H1 (cell line): ENCODE data around the gene AGAP1. TPM values are rescaled to one million over a fixed set of nuclear protein-coding genes. Genes with fewer than 3 reads are reported as not detected.

ENCODE experiments used
- CTCF ChIA-PET: fragments of 300-600 bp; sonication (Branson Sonifier 250); formaldehyde crosslinking; loops from one replicate; lab custom pipeline; 2021; ENCODE audit not compliant: partially characterized antibody; lab: Charles Lee
- POLR2A ChIA-PET: fragments of 300-600 bp; sonication (Branson Sonifier 250); formaldehyde crosslinking; loops from one replicate; lab custom pipeline; 2021; ENCODE audit warnings: inconsistent platforms; ENCODE audit not compliant: partially characterized antibody; lab: Charles Lee
- DNase-seq, 2 experiments: peaks; one replicate each; pipeline versions ENCODE4 v3.0.0 to v3.0.0-alpha.2; 2010 to 2022; ENCODE audit warnings: low spot score in 2 of 2, low read depth in 1 of 2, mixed read lengths in 1 of 2
- FAIRE-seq: peaks from 2 replicates; lab custom pipeline; 2011; peaks lifted over from hg19 to GRCh38; lab: Jason Lieb, UNC
- H2AFZ ChIP-seq: 2 replicates; pipeline ENCODE4 v1.8.1; 2012; ENCODE audit warnings: low read length, inconsistent platforms
- H2AK5ac ChIP-seq: 2 replicates; pipeline ENCODE4 v1.6.1; 2013; ENCODE audit warnings: low read depth, low read length
- H2BK120ac ChIP-seq: replicated peaks from 2 replicates; pipeline ENCODE3; 2013; ENCODE audit warnings: low read depth, low read length, inconsistent platforms
- H2BK12ac ChIP-seq: 2 replicates; pipeline ENCODE4 v1.6.1; 2013; ENCODE audit warnings: low read depth, low read length
- H2BK15ac ChIP-seq: 2 replicates; pipeline ENCODE4 v1.6.1; 2013; ENCODE audit warnings: low read length
- H2BK20ac ChIP-seq: 2 replicates; pipeline ENCODE4 v1.6.1; 2013; ENCODE audit warnings: low read length
- H2BK5ac ChIP-seq: 2 replicates; pipeline ENCODE4 v1.6.1; 2013; ENCODE audit warnings: low read depth, low read length
- H3K14ac ChIP-seq: 2 replicates; pipeline ENCODE4 v1.6.1; 2013; ENCODE audit warnings: inconsistent platforms; ENCODE audit not compliant: insufficient read length
- H3K18ac ChIP-seq: 2 replicates; pipeline ENCODE4 v1.6.1; 2013; ENCODE audit warnings: low read length; ENCODE audit errors: extremely low read depth
- H3K23ac ChIP-seq: 2 replicates; pipeline ENCODE4 v1.6.1; 2013; ENCODE audit warnings: inconsistent platforms; ENCODE audit not compliant: insufficient read length
- H3K23me2 ChIP-seq: 2 replicates; pipeline ENCODE4 v1.6.1; 2013; ENCODE audit warnings: low read depth, low read length
- H3K27ac ChIP-seq: 2 replicates; pipeline ENCODE4 v1.6.1; 2011; ENCODE audit warnings: low read depth, low read length, inconsistent platforms
- H3K27me3 ChIP-seq, 4 experiments: replicated peaks in 1 of 4; 1 replicate in 1 of 4; 2 replicates in 3 of 4; pipeline versions ENCODE4 v1.6.1 to v1.8.1; 2011 to 2013; ENCODE audit warnings: low read length in 3 of 4, mild to moderate bottlenecking in 3 of 4, inconsistent platforms in 2 of 4, mixed read lengths in 2 of 4, moderate library complexity in 1 of 4; ENCODE audit not compliant: control insufficient read depth in 3 of 4, insufficient read depth in 3 of 4; ENCODE audit errors: extremely low read depth in 1 of 4
- H3K36me3 ChIP-seq, 4 experiments: 2 replicates each; pipeline versions ENCODE4 v1.6.1 to v1.8.1; 2011 to 2013; ENCODE audit warnings: mild to moderate bottlenecking in 4 of 4, low read length in 3 of 4, moderate library complexity in 2 of 4, control low read depth in 1 of 4, inconsistent platforms in 1 of 4; ENCODE audit not compliant: insufficient read depth in 4 of 4, control insufficient read depth in 2 of 4
- H3K4ac ChIP-seq: replicated peaks from 2 replicates; pipeline ENCODE3; 2013; ENCODE audit warnings: low read length, low read depth, mixed read lengths, inconsistent platforms; ENCODE audit not compliant: insufficient read length
- H3K4me1 ChIP-seq, 4 experiments: replicated peaks in 1 of 4; 1 replicate in 1 of 4; 2 replicates in 3 of 4; pipeline versions ENCODE4 v1.6.1 to v1.8.1; 2011 to 2013; ENCODE audit warnings: low read length in 3 of 4, inconsistent platforms in 2 of 4, mixed read lengths in 1 of 4; ENCODE audit not compliant: insufficient read depth in 4 of 4, control insufficient read depth in 3 of 4
- H3K4me2 ChIP-seq, 2 experiments: 2 replicates each; pipeline versions ENCODE4 v1.6.1 to v1.8.1; 2011 to 2013; ENCODE audit warnings: low read depth in 2 of 2, low read length in 2 of 2, control low read depth in 1 of 2, inconsistent platforms in 1 of 2, mild to moderate bottlenecking in 1 of 2; ENCODE audit not compliant: insufficient read depth in 1 of 2
- H3K4me3 ChIP-seq, 4 experiments: fragments of 200-600, 300-600 bp in 1 of 4; sonication (generic), shearing (Covaris generic), sonication (Bioruptor Twin) in 1 of 4; 2 replicates each; pipeline versions ENCODE4 v1.5.1 to v1.8.1; 2011 to 2016; ENCODE audit warnings: low read length in 4 of 4, low read depth in 3 of 4, control low read depth in 2 of 4, inconsistent platforms in 2 of 4, mild to moderate bottlenecking in 2 of 4, mixed read lengths in 1 of 4, moderate library complexity in 1 of 4; ENCODE audit not compliant: insufficient read depth in 2 of 4; ENCODE audit errors: extremely low read depth in 1 of 4
- H3K56ac ChIP-seq: replicated peaks from 2 replicates; pipeline ENCODE3; 2013; ENCODE audit warnings: low read depth, mild to moderate bottlenecking, mixed read lengths, low read length, inconsistent platforms; ENCODE audit not compliant: insufficient read length
- H3K79me1 ChIP-seq: 2 replicates; pipeline ENCODE4 v1.6.1; 2013; ENCODE audit warnings: low read depth, low read length, control low read depth
- H3K79me2 ChIP-seq, 2 experiments: 2 replicates each; pipeline versions ENCODE4 v1.6.1 to v1.8.1; 2012 to 2013; ENCODE audit warnings: low read length in 2 of 2, mild to moderate bottlenecking in 2 of 2, inconsistent platforms in 1 of 2; ENCODE audit not compliant: insufficient read depth in 2 of 2, control insufficient read depth in 1 of 2
- H3K9ac ChIP-seq, 4 experiments: replicated peaks in 1 of 4; 1 replicate in 1 of 4; 2 replicates in 3 of 4; pipeline versions ENCODE4 v1.6.1 to v1.8.1; 2011 to 2013; ENCODE audit warnings: low read depth in 3 of 4, low read length in 3 of 4, control low read depth in 2 of 4, mild to moderate bottlenecking in 2 of 4, moderate library complexity in 2 of 4, inconsistent platforms in 1 of 4; ENCODE audit errors: extremely low read depth in 1 of 4
- H3K9me3 ChIP-seq, 2 experiments: 2 replicates each; pipeline versions ENCODE4 v1.6.1 to v1.8.1; 2012 to 2013; ENCODE audit warnings: mild to moderate bottlenecking in 2 of 2, moderate library complexity in 2 of 2, control low read depth in 1 of 2, inconsistent platforms in 1 of 2, low read depth in 1 of 2, low read length in 1 of 2, mixed read lengths in 1 of 2; ENCODE audit not compliant: insufficient read depth in 2 of 2
- H4K20me1 ChIP-seq, 2 experiments: replicated peaks in 1 of 2; 2 replicates each; pipeline versions ENCODE3 to v1.8.1; 2011 to 2013; ENCODE audit warnings: inconsistent platforms in 2 of 2, low read length in 2 of 2, mild to moderate bottlenecking in 1 of 2; ENCODE audit not compliant: insufficient read depth in 2 of 2, control insufficient read depth in 1 of 2
- H4K5ac ChIP-seq: 2 replicates; pipeline ENCODE4 v1.6.1; 2013; ENCODE audit warnings: low read length, low read depth, mixed read lengths, inconsistent platforms; ENCODE audit not compliant: insufficient read length
- H4K8ac ChIP-seq: 2 replicates; pipeline ENCODE4 v1.8.0; 2013; ENCODE audit warnings: mild to moderate bottlenecking, moderate library complexity, low read length, inconsistent platforms; ENCODE audit not compliant: insufficient read depth; ENCODE audit errors: extremely low read depth
- H4K91ac ChIP-seq: replicated peaks from 2 replicates; pipeline ENCODE3; 2013; ENCODE audit warnings: low read length, mixed read lengths, inconsistent platforms; ENCODE audit not compliant: insufficient read length
- ASH2L ChIP-seq: fragments of 200-600, 300-600 bp; sonication (generic); IDR thresholded peaks from one replicate; pipeline ENCODE4 v1.7.1; 2017; ENCODE audit warnings: low read length
- BCL11A ChIP-seq, 2 experiments: IDR thresholded peaks; one replicate each; pipeline ENCODE4 v1.6.1; 2011; ENCODE audit warnings: low read depth in 2 of 2, low read length in 2 of 2, mild to moderate bottlenecking in 2 of 2
- CTBP2 ChIP-seq: IDR thresholded peaks from 2 replicates; pipeline ENCODE4 v1.7.0; 2011; ENCODE audit warnings: borderline replicate concordance, mild to moderate bottlenecking, moderate library complexity, mixed read lengths, low read length; ENCODE audit not compliant: insufficient read depth, insufficient read length
- EZH2 ChIP-seq: fragments of 200-600 bp; sonication (generic); IDR thresholded peaks from 2 replicates; pipeline ENCODE4 v1.7.1; 2012; ENCODE audit warnings: low read depth, mild to moderate bottlenecking, moderate library complexity, low read length, inconsistent platforms; ENCODE audit not compliant: severe bottlenecking
- POLR2A ChIP-seq, 2 experiments: IDR thresholded peaks; 1 replicate in 1 of 2; 2 replicates in 1 of 2; pipeline ENCODE4 v1.6.1; 2011; ENCODE audit warnings: low read depth in 2 of 2, low read length in 2 of 2, mild to moderate bottlenecking in 2 of 2; ENCODE audit errors: control extremely low read depth in 1 of 2
- RNF2 ChIP-seq: fragments of 200-900, 300-1000 bp; sonication (generic); IDR thresholded peaks from 2 replicates; pipeline ENCODE4 v1.7.1; 2016; ENCODE audit warnings: borderline replicate concordance, low read depth, mild to moderate bottlenecking, antibody characterized with exemption, low read length; ENCODE audit not compliant: poor library complexity, severe bottlenecking; ENCODE audit errors: missing control alignments
- SP2 ChIP-seq: IDR thresholded peaks from 2 replicates; pipeline ENCODE4 v1.6.1; 2012; ENCODE audit warnings: mild to moderate bottlenecking, low read length, inconsistent platforms
- SUZ12 ChIP-seq: fragments of 200-600 bp; sonication (generic); IDR thresholded peaks from 2 replicates; pipeline ENCODE4 v1.6.1; 2012; ENCODE audit warnings: mild to moderate bottlenecking, inconsistent platforms, low read length, moderate library complexity, mixed read lengths
- TAF1 ChIP-seq: IDR thresholded peaks from 2 replicates; pipeline ENCODE4 v1.6.1; 2011; ENCODE audit warnings: mild to moderate bottlenecking, low read depth, low read length
- TCF12 ChIP-seq: IDR thresholded peaks from 2 replicates; pipeline ENCODE4 v1.6.1; 2011; ENCODE audit warnings: low read depth, mild to moderate bottlenecking, low read length
- ZNF274 ChIP-seq: IDR thresholded peaks from 2 replicates; pipeline ENCODE4 v1.7.0; 2012; ENCODE audit warnings: low read length, borderline replicate concordance; ENCODE audit errors: extremely low read depth
- WGBS, 2 experiments: shearing (Covaris generic) in 1 of 2; methylation state at CpG; one replicate each; pipeline versions ENCODE4 v1.1.6 to v1.1.7; 2013 to 2015; ENCODE audit warnings: low lambda C conversion rate in 2 of 2, mixed read lengths in 2 of 2, inconsistent platforms in 1 of 2, low coverage in 1 of 2, missing lambda C conversion rate in 1 of 2; ENCODE audit not compliant: insufficient replicate concordance in 2 of 2, insufficient coverage in 1 of 2, insufficient read length in 1 of 2; ENCODE audit errors: extremely low coverage in 1 of 2, missing lambda C conversion rate in 1 of 2; 5-methylcytosine and 5-hydroxymethylcytosine counted together
- polyA plus RNA-seq, 7 experiments: library from polyadenylated mRNA; depleted of rRNA in 3 of 7; stranded (reverse) in 5 of 7; unstranded in 2 of 7; fragments of >200 nt in 5 of 7; fragments of 200-250 nt in 2 of 7; gene quantifications; 1 replicate in 5 of 7; 2 replicates in 1 of 7; 4 replicates in 1 of 7; pipeline versions ENCODE4 v1.2.1 to v1.2.3, GENCODE V29; 2011 to 2013; ENCODE audit warnings: missing spikeins in 2 of 7, mixed read lengths in 2 of 7
- total RNA-seq: library from RNA; stranded (reverse); fragmentation: NEBNext Ultra II Directional; extraction: Animal tissue kit (Norgen Biotek cat#: 25700); gene quantifications from 2 replicates; pipeline ENCODE4 v1.2.1, GENCODE V29; 2021
- TF ChIP-seq, protein P1 (sequence below): IDR thresholded peaks from 2 replicates; pipeline ENCODE4 v1.6.1; 2011; ENCODE audit warnings: low read length, improper control_type of control experiment

The AGAP1 gene
- total and polyA plus RNA-seq, 2 of the 8 experiments (the other 6 are each of a cell fraction or from before 2014, with no cell fraction given), result 18.1 to 39.4 TPM

DNA sequence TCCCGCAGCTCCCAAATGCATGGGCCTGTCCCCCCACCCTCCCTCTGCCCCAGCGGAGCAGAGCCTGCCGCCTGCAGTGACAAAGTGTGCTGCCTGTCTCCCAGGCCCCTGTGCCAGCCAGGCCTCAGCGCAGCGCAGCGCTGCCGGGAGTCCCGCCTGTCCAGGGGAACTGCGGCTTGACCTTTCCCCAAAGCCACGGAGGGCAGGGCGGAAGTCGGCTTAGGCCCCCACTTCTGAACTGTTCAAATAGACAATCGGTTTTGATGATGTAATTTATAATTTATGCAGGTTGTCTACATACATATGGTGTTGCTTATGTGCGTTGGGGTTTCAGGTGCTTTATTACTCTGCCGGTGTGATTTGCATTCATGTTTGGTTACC is 667.2 kb downstream of the AGAP1 start:
- Histone ChIP-seq H4K8ac (no peak overlapping the region), H3K4me3 (no peak overlapping the region), H3K79me1 (no peaks in the 10 kb centered on the region), H2BK5ac (peak overlapping the region; percentile 97; the same call in 1 of the 2 replicates), H4K20me1 (peaks cover 10 to 12% of the 10 kb centered on the region in 2 experiments), H3K4me1 (peaks cover 4 to 51% (median 37%) of the 10 kb centered on the region in 4 experiments), H3K14ac (no peak overlapping the region), H3K79me2 (no peaks in the 10 kb centered on the region), H3K27ac (no peak overlapping the region), H4K91ac (no peak overlapping the region), H2AFZ (no peak overlapping the region), H3K18ac (peak overlapping the region; percentile 78; the same call in 1 of the 2 replicates), H3K27me3 (peaks cover 84 to 98% (median 95%) of the 10 kb centered on the region in 4 experiments), H2BK15ac (peak overlapping the region; percentile 81; the same call in 1 of the 2 replicates), H4K5ac (no peak overlapping the region), H2AK5ac (no peak overlapping the region; the same call in 1 of the 2 replicates), H2BK120ac (no peak overlapping the region), H3K9ac (no peak overlapping the region), H2BK12ac (peak overlapping the region; percentile 97; the same call in 1 of the 2 replicates), H3K23ac (no peak overlapping the region), H3K4me2 (no peak overlapping the region), H3K36me3 (no peaks in the 10 kb centered on the region; a peak in 1 of 8 replicates), H3K4ac (no peak overlapping the region), H3K23me2 (peaks cover 18% of the 10 kb centered on the region; the same call in 1 of the 2 replicates), H3K9me3 (no peaks in the 10 kb centered on the region), H3K56ac (no peak overlapping the region), H2BK20ac (peak overlapping the region; percentile 88; the same call in 1 of the 2 replicates)
- peak in 1 of 2 experiments; percentile 62 for DNase-seq
- WGBS, 2 experiments, result 25% methylated on average over 15 of the region's 15 CpGs; no CpG with 5 or more reads in 1 of the 2 experiments
- FAIRE-seq, result no peak
- POLR2A ChIA-PET, result interaction anchor here (0.9 to 6.3 kb wide), 4 partner anchors 9 to 119 kb away, joined by 3 to 54 read pairs (median 4); partner anchors contain the start of gene GBX2
- CTCF ChIA-PET, result interaction anchor here (0.6 to 3.1 kb wide), 8 partner anchors 12 to 172 kb away, joined by 3 to 44 read pairs (median 4); no protein-coding TSS in a partner anchor
- TF ChIP-seq EZH2, result peak; percentile 55
- TF ChIP-seq, protein P1, sequence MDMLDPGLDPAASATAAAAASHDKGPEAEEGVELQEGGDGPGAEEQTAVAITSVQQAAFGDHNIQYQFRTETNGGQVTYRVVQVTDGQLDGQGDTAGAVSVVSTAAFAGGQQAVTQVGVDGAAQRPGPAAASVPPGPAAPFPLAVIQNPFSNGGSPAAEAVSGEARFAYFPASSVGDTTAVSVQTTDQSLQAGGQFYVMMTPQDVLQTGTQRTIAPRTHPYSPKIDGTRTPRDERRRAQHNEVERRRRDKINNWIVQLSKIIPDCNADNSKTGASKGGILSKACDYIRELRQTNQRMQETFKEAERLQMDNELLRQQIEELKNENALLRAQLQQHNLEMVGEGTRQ, result no peak
- TF ChIP-seq SP2, result no peak
- no peak for TF ChIP-seq POLR2A (IDR thresholded peaks at IDR 0.05; ENCODE audit: control extremely low read depth in 1 of 2, low read depth in 2 of 2, low read length in 2 of 2)
- peak; percentile 8 for TF ChIP-seq RNF2
- TF ChIP-seq CTBP2, result no peak
- no peak for TF ChIP-seq TCF12
- no peak for TF ChIP-seq ASH2L
- TF ChIP-seq SUZ12, result peak; percentile 25; the same call in 1 of the 2 replicates
- TF ChIP-seq ZNF274, result no peak
- no peak for TF ChIP-seq TAF1
- TF ChIP-seq BCL11A (IDR thresholded peaks at IDR 0.05; ENCODE audit: low read depth in 2 of 2, low read length in 2 of 2), result no peak
